ENCODE measurements around the gene ASIC5. TPM values are rescaled to one million over a fixed set of nuclear protein-coding genes. Genes with fewer than 3 reads are reported as not detected.

ASIC5 gene
- total and polyA plus RNA-seq, 2 donors (not counting 1 experiment from before 2014, with no cell fraction given) = not detected

- DNase-seq = no peak
- no peak overlapping the region for H3K4me3 ChIP-seq (ENCODE audit: control extremely low read depth in 1 of 5, extremely low read depth in 1 of 5, insufficient read depth in 1 of 5, low read depth in 2 of 5, low read length in 4 of 5)
- Mint-ChIP-seq H3K4me1 (no peaks in the 10 kb centered on the region), H3K9me3 (ENCODE audit: insufficient read depth) (peaks cover 2% of the 10 kb centered on the region), H3K27ac (no peak overlapping the region), H3K4me3 (no peak overlapping the region), H3K27me3 (no peaks in the 10 kb centered on the region)
- H3K27me3 ChIP-seq (replicated peaks in 1 of 4; ENCODE audit: control extremely low read depth in 1 of 4, control insufficient read depth in 3 of 4, insufficient read depth in 4 of 4, low read length in 3 of 4) = no peaks in the 10 kb centered on the region
- H3K36me3 ChIP-seq (replicated peaks in 1 of 2; ENCODE audit: control extremely low read depth in 1 of 2, control insufficient read depth in 1 of 2, extremely low read depth in 1 of 2, insufficient read depth in 2 of 2, low read length in 1 of 2) = no peaks in the 10 kb centered on the region
- no peak for TF ChIP-seq EZH2 (IDR thresholded peaks at IDR 0.05; ENCODE audit: borderline replicate concordance, insufficient read depth, low read depth, low read length, poor library complexity, severe bottlenecking)
- 81% methylated on average over 4 of the region's 4 CpGs for WGBS (ENCODE audit: insufficient coverage)
- intact Hi-C loops (cut with micrococcal nuclease) = no loop called here
- ChIA-PET POLR2A (no interaction called here), CTCF (no interaction called here)
- no peak overlapping the region for H3K4me2 ChIP-seq (replicated peaks; ENCODE audit: low read depth, low read length, poor library complexity, severe bottlenecking)
- no peak overlapping the region for H2AFZ ChIP-seq (ENCODE audit: insufficient read depth, low read depth, low read length, poor library complexity, severe bottlenecking)
- peaks cover 0 to under 1% (median 0%) of the 10 kb centered on the region in 3 donors for H3K9me3 ChIP-seq (ENCODE audit: control extremely low read depth in 1 of 3, control insufficient read depth in 2 of 3, insufficient read depth in 1 of 3, low read length in 2 of 3)
- H3K27ac ChIP-seq (ENCODE audit: low read length in 2 of 2) = no peak overlapping the region
- H4K20me1 ChIP-seq (ENCODE audit: control insufficient read depth, insufficient read depth, low read length, poor library complexity, severe bottlenecking) = no peaks in the 10 kb centered on the region
- no peaks in the 10 kb centered on the region for H3K4me1 ChIP-seq (ENCODE audit: control insufficient read depth in 2 of 2, insufficient read depth in 2 of 2, low read length in 2 of 2)
- no peaks in the 10 kb centered on the region for H3K79me2 ChIP-seq (ENCODE audit: control insufficient read depth, insufficient read depth, low read length)
- no peak for ATAC-seq (ENCODE audit: low read depth)
- H3K9ac ChIP-seq (ENCODE audit: low read length) = no peak overlapping the region
Measured at GRCh38 chr4:155849042-155849441, 17.0 kb downstream of the ASIC5 start.

GRCh38 chr4:155846929-155847328, 19.1 kb downstream of the ASIC5 start:
- intact Hi-C loops (cut with micrococcal nuclease) = no loop called here
- no peak overlapping the region for H3K4me3 Mint-ChIP-seq
- CTCF ChIA-PET = no interaction called here
- H3K9ac ChIP-seq (ENCODE audit: low read length) = no peak overlapping the region
- no peak overlapping the region for H3K4me2 ChIP-seq (replicated peaks; ENCODE audit: low read depth, low read length, poor library complexity, severe bottlenecking)
- no peak overlapping the region for H3K27ac Mint-ChIP-seq
- no peaks in the 10 kb centered on the region for H3K27me3 ChIP-seq (replicated peaks in 1 of 4; ENCODE audit: control extremely low read depth in 1 of 4, control insufficient read depth in 3 of 4, insufficient read depth in 4 of 4, low read length in 3 of 4)
- no peaks in the 10 kb centered on the region for H3K27me3 Mint-ChIP-seq
- no peaks in the 10 kb centered on the region for H3K4me1 ChIP-seq (ENCODE audit: control insufficient read depth in 2 of 2, insufficient read depth in 2 of 2, low read length in 2 of 2)
- DNase-seq (no peak), ATAC-seq (ENCODE audit: low read depth) (no peak)
- peaks cover 2% of the 10 kb centered on the region for H3K9me3 Mint-ChIP-seq (ENCODE audit: insufficient read depth)
- H3K27ac ChIP-seq (ENCODE audit: low read length in 2 of 2) = no peak overlapping the region
- no peak for TF ChIP-seq EZH2 (IDR thresholded peaks at IDR 0.05; ENCODE audit: borderline replicate concordance, insufficient read depth, low read depth, low read length, poor library complexity, severe bottlenecking)
- TF ChIP-seq CTCF (IDR thresholded peaks at IDR 0.05) = no peak
- H4K20me1 ChIP-seq (ENCODE audit: control insufficient read depth, insufficient read depth, low read length, poor library complexity, severe bottlenecking) = no peaks in the 10 kb centered on the region
- H2AFZ ChIP-seq (ENCODE audit: insufficient read depth, low read depth, low read length, poor library complexity, severe bottlenecking) = no peak overlapping the region
- H3K4me3 ChIP-seq (ENCODE audit: control extremely low read depth in 1 of 5, extremely low read depth in 1 of 5, insufficient read depth in 1 of 5, low read depth in 2 of 5, low read length in 4 of 5) = no peak overlapping the region
- no peaks in the 10 kb centered on the region for H3K36me3 ChIP-seq (replicated peaks in 1 of 2; ENCODE audit: control extremely low read depth in 1 of 2, control insufficient read depth in 1 of 2, extremely low read depth in 1 of 2, insufficient read depth in 2 of 2, low read length in 1 of 2)
- H3K9me3 ChIP-seq (ENCODE audit: control extremely low read depth in 1 of 3, control insufficient read depth in 2 of 3, insufficient read depth in 1 of 3, low read length in 2 of 3) = peaks cover 0 to 1% (median 0%) of the 10 kb centered on the region in 3 donors
- H3K4me1 Mint-ChIP-seq = no peaks in the 10 kb centered on the region
- no peaks in the 10 kb centered on the region for H3K79me2 ChIP-seq (ENCODE audit: control insufficient read depth, insufficient read depth, low read length)
- POLR2A ChIA-PET = no interaction called here

Measured in B cell (primary cell).